Putamen (tissue), 1 donor: Measurements from ENCODE around the gene BORCS5.

ENCODE experiments used
- DNase-seq: peaks from one replicate; pipeline ENCODE4 v3.0.0-alpha.2; 2016; ENCODE audit warnings: low spot score

BORCS5 gene

DNA sequence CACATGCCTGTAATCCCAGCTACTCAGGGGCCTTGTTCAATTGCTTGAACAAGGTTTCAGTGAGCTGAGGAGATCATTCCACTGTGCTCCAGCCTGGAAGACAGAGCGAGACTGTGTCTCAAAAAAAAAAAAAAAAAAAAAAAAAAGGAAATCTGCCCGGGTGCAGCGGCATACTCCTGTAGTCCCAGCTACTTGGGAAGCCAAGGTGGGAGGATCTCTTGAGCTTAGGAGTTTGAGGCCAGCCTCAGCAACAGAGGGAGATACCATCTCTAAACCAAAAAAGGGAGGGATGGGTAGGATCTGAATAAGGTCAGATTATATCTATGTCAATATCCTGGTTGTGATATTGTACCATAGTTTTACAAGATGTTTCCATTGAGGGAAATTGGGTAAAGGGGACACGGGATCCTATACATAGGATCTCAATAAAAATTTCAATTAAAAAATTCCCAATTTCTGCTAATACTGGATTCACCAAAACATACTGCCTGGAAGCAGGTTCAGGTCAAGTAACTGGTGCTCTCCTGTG, 76.4 kb downstream of the BORCS5 start:
- no peak for DNase-seq

DNA sequence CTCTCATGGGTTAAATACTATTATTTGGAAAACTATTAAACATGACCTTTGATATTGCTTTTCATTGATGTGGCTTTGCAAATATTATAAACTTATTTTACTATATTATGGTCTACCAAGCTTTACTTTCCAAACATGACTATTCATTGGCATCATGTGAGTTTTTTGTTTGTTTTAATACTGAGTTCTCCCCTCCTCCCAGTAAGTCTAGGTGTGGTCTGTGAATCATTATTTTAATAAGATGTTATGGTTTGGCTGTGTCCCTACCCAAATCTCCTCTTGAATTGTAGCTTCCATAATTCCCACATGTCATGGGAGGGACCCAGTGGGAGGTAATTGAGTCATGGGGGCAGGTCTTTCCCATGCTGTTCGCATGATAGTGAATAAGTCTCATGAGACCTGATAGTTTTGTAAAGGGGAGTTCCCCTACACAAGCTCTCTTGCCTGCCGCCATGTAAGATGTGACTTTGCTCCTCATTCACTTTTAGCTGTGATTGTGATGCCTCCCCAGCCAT, 80.0 kb downstream of the BORCS5 start:
- DNase-seq: no peak

DNA sequence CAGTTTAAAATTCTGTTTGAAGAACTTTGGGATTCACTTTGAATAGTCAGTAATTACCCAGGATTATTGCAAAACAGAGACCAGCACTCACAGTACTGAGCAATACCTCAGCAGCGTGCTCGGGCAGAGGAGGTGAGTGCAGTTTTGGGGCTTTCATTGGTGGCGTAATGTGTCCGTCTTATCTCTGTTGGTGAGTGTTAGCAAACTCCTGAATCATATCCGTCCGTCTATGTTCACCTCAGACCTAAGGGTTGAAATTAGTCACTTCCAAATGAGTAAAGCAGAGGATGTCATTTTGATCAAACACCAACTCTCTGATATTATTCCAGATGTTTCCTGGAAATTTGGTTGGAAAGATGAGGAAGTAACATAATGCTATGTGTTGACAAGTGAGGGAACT, 82.8 kb downstream of the BORCS5 start:
- no peak for DNase-seq

DNA sequence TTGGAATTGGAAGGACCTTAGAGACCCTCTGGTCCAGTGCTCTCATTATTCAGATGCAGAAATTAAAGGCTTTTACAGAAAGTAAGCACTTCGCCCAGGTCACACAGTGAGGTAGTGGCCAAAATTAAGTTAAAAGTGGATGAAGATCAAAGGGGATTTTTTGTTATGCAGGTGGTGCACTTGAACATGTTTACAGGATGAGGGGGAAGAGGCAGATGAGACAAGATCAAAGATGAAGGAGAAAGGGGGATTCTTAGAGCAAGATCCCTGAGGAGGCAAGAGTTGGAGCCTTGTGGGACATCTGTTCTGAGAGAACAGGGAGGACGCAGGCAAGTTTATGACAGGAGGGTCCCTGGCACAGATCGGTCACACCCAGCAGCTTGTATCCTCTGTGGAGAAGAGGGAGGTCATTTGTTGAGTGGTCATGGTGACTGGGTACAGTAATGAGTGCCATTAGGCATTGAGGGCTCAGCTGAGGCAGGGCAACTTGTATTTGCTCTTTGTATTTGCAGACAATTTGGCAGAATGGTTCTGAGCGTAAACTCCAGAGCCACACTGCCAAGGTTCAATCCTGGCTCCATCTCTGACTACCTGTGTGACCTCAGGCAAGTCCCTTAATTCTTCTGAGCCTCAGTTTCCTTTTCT, 84.0 kb downstream of the BORCS5 start:
- no peak for DNase-seq

DNA sequence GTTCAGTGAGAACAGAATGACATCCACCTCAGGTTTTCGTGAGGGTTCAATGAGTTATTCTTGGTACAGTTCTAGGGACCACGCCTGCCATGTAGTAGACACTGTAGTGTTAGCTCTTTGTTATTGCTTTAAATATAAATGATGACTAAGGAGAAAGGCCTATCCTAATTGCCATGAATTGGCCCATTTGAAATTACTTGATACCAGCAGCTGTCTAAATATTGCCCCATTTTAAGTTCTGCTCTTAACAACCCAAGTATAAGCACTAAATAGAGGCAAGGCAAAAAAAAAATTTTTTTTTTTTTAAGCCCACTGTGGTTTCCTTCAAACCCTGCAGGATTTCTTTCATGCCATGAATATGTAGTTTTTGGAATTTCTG, 84.5 kb downstream of the BORCS5 start:
- DNase-seq: no peak

DNA sequence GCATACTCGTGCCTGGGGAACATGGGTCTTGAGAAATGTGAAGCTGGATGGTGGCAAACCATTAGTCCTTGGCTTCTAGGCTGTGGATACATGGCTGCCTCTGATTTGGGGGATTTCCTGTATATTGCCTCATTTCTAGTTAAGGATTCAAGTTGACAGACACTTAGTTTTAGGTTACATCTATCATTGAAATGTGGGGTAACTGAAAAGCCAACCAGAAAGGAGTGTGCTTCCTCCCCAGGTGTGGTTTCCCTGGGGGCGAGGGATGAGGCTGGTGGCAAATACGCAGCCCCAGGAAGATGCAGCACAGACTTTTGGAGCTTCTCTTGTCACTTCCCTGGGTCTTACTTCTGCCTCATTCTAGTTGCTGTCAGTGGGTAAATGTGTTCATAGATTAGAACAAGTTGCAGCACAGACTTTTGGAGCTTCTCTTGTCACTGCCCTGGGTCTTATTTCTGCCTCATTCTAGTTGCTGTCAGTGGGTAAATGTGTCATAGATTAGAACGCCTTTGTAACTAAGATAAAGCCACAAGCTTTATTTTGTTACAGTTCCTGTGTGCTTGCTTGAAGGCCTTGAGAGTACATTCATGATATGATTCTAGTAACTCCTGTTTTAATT, 85.1 kb downstream of the BORCS5 start:
- no peak for DNase-seq

DNA sequence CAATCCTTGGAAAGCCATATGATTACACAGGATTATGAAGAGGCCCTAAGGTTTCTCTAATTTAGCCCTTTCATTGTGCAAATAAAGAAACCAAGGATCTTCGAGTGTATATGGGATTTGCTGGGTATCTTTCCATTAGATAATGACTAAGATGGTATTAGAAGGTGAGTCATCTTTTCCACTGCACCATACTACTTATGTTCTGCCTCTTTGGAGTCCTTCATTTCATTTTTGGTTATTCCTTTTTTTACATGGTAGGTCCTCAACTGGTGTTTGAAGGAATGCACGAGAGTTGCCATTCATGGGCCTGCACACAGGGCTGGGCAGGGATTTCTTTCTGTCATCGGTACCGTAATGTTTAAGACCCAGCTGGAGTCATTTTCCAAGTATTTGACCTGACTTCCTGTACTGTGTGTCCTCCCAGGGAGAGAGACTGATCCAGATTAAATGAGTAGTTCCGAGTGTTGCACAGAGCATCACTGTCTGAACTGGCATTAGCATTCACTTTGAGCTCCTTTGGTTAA, 85.7 kb downstream of the BORCS5 start:
- DNase-seq: no peak

DNA sequence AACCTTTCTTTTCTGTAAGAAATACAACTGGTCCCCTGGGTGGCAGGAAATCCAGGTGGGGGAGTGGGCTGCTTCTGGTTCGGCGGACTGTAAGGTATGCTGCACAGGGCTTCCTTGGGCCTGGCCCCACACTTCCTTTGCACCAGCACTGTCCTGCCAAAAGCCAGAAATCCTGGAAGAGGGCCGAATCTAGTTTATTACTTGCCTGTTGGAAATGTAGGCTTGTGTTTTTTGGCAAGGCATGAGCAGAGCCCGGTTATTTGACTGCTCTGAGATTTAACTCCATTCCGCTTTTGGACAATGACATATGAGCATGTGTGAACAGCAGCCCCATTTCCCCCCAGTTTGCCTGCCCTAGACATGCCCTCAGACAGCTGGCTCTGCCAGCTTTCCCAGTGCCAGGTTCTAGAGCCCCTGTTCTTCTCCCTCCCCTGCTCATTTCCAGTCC, 86.6 kb downstream of the BORCS5 start:
- no peak for DNase-seq

DNA sequence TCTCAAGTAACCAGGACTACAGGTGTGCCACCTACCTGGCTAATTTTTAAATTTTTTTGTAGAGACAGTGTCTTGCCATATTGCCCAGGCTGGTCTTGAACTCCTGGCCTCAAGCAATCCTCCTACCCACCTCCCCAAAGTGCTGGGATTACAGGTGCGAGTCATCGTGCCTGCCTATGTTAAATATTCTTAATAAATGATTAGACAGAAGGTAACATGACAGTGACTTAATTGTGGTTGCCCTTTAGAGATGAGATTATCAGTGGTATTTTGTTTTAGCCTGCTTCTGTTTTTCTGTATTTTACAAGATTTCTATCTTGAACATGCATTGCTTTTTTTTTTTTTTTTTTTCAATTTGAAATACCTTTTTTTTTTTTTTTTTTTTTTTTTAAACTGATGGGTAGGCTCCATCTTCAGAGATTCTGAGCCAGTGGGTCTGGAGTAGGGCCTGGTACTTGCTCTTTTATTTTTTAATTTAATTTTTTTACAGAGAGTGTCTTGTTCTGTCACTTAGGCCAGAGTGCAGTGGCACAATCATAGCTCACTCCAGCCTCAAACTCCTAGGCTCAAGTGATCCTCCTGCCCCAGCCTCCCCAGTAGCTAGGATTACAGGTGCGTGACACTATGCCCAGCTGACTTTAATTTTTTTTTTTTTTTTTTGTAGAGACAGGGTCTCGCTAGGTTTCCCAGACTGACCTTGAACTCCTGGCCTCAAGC, 88.4 kb downstream of the BORCS5 start:
- no peak for DNase-seq

DNA sequence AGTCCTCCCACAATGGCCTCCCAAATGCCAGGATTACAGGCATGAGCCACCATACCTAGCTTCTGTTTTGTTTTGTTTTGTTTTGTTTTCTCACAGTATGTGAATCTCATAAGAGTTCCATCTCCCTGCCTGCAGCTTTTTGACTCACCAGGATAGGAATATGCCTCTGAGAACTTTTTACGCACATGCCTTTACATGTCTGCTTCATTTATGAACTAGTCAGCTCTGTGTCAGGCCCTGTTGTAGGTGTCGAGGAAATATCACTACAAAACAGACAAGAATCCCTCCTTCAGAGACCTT, 89.0 kb downstream of the BORCS5 start:
- DNase-seq: no peak

DNA sequence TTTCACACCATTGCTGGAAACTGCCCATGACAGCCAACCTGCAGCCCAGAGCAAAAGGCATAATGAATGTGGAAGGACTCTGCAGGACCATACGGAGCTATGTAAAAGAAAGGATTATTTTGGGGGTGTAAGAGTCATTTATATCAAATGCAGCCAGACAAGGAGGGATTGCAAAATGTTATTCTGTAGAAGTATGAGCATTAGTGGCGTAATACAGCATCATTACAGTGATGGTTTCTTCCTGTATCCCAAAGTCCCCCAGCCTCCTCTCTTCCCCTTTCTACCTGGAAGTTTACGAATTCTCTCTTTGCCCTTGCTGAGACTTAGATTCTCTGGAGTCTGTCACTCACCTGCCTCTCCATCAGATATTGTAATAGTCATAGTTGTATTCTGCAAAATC, 89.9 kb downstream of the BORCS5 start:
- no peak for DNase-seq

DNA sequence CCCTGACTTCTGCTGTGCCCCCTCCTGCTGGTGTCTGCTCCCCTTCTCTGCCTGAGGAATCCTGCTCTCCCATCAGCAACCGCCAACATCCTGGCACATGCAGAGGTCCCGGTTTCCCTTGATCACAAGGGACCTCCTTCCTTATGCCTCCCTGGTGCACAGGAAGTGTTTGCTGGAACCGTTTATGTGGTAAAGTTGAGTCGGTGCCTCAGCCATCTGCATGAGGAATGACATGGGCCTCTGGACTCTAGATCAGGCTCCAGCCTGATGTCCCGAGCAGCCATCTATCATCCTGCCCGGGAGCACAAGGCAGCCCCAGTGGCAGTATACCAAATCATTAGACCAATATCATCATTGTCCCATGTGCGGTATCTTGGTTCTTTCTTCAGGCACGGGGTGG, 90.4 kb downstream of the BORCS5 start:
- no peak for DNase-seq

DNA sequence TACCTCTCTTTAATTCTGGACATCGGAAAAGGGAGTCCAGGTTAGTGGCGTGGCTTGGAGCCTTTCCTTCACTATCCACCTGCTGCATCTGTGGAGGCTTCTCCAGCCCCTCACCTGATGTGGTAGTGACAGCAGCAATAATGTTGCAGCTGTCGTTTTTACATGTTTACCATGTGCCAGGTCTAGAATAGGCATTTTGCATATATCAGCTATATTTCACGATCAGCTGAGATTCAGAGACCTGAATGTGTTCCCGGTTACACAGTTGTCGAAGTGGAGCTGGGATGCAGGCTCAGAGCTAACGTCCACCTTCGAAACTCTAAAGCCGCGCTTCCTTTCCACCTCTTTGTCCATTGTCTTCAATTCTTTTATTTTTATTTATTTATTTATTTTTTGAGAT, 91.0 kb downstream of the BORCS5 start:
- DNase-seq: no peak

DNA sequence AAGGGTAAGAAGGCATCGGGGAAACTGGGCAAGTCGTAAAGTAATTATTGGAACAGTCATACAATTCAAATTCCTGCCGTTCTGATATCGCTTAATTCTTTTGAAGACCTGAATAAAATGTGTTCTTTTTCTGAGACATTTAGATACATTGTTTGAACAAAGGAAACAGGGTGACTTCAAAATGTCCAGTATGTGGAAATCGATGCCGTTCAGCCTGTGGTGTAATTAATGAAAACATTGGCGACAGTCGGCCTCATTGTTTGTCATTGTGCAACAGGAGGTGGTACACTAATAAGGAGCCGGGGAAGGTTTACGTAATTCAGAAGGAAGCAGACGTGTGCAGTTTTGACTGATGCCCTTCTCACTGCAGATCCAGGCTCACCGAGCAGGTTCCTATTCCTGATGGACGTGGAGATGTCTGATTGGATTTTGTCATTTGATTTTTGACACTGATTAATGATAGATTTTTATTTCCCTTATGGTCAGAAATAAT, 92.7 kb downstream of the BORCS5 start:
- no peak for DNase-seq

DNA sequence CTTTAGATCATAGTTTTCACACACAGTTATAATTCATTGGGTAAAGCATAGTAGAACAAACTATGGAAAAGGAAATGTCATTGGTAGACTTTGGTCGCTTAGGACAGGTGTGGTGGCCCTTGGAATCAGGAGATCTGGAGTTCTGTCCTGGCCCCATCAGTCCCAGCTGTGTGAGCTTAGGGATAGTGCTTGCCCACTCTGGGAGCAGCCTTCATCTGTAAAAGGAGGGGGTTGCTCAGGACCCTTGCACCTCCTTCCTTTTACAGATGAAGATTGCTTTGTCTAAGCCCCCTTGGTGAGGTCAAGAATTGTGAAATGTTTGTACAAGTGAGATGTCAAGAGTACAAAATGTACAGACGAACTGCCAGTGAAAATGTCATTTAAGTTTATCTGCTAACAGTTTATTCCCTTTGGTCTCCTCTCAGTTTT, 93.2 kb downstream of the BORCS5 start:
- no peak for DNase-seq

DNA sequence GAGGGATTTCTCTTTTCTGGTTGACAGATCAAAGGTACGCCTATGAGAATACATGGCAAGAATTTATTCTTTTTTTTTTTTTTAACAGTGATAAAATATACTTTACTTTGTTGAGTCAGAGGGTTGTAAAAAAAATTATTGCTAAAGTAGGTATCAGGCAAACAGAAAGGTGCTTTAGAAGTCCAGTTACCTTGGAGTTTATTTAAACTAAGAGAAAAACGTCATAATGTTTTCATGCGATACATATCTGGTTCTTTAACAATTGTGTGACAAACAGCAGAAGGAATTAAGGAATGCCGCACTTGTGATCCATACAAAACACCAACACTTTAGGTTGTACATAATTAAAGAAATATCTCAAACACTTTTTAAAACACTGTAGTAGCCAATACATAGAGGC, 94.2 kb downstream of the BORCS5 start:
- no peak for DNase-seq

DNA sequence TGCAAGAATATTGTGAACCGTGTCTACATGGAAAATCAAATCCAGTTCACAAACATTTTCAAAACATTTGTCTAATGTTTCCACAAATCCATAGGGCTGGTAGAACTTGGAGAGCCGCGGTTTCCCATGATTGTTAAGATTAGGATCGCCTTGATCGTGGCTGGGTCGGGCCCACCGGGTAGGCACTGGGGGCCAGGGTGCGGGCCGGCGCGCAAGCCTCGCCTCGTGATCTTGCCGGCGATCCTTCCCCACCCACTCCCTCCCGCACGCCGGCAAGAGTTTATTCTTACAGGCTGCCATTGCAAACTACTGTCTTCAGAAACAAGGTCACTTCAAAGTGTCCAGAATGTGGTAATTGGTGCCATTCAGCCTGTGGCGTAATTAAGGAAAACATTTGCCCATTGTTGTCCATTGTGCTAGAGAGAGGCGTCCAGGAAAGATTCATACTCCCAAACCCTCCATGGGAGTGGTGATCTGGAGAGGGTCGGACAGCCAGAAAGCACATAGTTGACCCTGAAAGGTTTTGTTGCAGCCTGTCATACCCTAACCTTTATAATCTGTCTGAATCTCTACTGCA, 95.5 kb downstream of the BORCS5 start:
- no peak for DNase-seq

DNA sequence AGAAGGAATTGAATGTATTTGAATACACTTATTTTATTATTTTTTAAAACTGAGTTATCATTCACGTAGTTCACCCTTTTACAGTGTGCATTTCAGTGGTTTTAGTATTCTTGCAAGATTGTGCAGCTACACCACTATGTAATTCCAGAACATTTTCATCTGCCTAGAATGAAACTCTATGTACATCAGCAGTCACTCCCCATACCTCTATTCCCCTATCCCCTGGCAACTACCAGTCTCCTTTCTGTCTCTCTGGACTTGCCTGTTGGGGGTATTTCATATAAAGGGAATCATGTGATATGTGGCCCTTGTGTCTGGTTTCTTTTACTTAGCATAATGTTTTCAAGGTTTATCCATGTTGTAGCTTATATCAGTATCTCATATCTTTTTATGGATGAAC, 96.8 kb downstream of the BORCS5 start:
- DNase-seq: no peak

DNA sequence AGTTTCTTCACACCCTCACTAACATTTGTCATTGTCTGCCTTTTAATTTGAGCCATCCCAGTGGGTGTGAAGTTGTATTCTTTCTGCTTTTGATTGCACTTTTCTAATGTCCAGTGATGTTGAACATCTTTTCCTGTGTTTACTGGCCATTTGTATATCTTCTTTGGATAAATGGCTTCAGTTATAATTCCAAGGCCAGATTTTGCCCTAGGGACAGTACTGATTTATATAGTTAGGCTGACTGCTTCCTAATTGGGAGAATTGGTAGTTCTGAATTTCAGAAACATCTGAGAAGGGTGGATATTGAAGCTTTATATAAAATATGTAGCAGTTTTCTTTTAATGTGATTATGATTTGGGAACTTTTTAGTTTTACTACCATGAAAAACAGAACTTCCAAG, 97.4 kb downstream of the BORCS5 start:
- no peak for DNase-seq

DNA sequence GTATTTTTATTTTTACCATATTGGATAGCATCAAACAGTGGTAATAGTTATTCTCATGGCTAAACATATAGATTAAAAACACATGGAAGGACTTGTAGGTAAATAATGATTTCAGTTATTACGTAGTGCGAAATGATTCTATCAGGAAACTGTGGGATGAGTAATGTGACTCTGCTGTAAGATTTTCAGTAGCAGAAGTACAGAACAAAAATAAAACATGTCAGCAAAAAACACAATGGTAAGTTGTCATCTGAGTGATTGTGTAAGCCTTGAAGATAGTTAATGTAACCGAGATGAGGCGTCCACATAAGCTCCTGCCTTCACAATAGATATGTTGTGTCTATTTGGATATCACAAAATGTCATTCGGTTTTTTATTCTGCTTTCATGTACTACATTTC, 99.8 kb downstream of the BORCS5 start:
- DNase-seq: no peak

DNA sequence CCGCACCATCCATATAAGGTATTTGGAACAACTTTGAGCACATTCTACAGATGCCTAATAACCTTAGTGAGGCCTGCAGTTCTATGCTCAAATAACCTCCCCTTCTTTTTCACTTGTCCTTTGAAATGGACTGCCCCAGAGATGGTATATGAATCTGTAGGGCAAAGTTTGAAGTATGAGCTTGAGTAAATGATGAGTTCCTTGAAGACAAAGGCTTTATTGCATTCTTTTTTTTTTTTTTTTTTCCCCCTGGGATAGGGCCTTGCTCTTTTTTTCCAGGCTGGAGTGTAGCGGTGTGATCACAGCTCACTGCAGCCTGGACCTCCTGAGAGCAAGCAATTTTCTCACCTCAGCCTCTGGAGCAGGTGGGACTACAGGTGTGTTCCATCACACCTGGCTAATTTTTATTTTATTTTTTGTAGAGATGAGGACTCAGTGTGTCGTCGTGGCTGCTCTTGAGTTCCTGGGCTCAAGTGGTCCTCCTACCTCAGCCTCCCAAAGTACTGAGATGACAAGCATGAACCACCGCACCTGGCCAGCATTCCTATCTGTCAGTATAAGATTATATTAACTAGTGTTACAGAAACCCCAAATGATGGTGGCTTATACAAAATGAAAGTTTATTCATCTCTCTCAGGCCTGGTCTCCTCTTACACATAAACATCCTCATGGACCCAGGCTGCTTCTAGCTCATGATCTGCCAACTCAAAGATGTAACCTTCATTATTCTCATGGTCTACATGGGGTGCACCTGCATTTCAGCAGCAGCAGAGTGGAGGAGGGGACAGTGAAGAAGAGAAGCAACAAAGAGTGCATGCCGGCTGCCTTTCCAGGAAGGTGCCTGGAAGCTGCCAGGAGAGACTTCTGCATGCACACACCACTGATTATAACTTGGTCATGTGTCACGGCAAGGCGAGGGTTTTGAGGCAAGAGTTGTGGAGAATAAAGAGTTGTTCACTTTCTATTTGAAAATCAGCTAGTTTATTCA, 104.4 kb downstream of the BORCS5 start:
- DNase-seq: no peak
